NOMO-1 treated with DMSO at 0.1 percent for 48 hours (cell line): ENCODE results near the gene MST1.

Source experiments
- DNase-seq: peaks from one replicate; lab custom pipeline; 2025; ENCODE audit not compliant: unreplicated experiment; lab: John Stamatoyannopoulos, UW

The MST1 gene

DNA sequence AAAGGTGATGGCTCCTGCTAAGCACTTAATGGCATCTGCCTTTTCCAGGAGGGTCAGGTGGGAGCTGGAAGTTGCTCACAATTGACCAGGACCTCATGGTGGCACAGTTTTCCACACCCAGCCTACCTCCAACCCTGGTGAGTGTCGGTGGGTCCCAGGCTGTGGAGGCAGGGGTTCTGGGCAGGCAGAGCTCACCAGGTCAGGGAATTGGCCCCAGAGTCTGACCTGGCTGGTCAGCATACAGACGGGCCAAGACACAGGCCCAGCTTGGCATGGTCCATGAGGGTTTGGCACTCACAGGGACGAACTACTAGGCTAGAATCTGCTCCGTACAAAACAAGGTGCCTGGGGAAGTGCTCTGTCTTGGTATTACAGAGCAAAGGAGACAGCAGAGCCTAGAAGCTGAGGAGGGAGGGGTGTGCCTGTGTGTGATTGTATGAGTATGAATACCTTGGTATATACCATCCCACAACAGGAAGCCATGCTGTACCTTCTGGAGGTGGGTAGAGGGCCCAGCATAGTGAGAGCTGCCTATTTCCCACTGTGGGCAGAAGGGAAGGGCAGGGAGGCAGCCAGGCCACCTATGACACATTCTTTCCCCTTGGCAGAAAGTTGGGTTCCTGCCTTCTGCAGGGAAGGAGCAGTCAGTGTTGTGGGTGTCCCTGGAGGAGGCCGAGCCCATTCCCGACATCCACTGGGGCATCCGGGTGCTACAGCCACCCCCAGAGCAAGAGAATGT is 8.6 kb downstream of the MST1 start:
- DNase-seq: no peak

GRCh38 chr3:49675912-49676311 is 13.4 kb downstream of the MST1 start:
- DNase-seq: no peak

GRCh38 chr3:49674497-49674983 is 14.7 kb downstream of the MST1 start:
- no peak for DNase-seq

- DNase-seq: no peak
Measured at GRCh38 chr3:49673715-49674496, 15.4 kb downstream of the MST1 start, which contains the start of gene APEH. TSS of gene APEH (plus strand) at chr3:49674351. CDS start at chr3:49674402, 51 bp downstream.

- DNase-seq: no peak
Measured at GRCh38 chr3:49673121-49673714, 16.1 kb downstream of the MST1 start.

GRCh38 chr3:49671291-49672288 is 17.7 kb downstream of the MST1 start:
- no peak for DNase-seq

GRCh38 chr3:49670940-49671290 is 18.4 kb downstream of the MST1 start:
- DNase-seq: no peak

- no peak for DNase-seq
Measured at GRCh38 chr3:49669352-49669751, 19.9 kb downstream of the MST1 start.

DNA sequence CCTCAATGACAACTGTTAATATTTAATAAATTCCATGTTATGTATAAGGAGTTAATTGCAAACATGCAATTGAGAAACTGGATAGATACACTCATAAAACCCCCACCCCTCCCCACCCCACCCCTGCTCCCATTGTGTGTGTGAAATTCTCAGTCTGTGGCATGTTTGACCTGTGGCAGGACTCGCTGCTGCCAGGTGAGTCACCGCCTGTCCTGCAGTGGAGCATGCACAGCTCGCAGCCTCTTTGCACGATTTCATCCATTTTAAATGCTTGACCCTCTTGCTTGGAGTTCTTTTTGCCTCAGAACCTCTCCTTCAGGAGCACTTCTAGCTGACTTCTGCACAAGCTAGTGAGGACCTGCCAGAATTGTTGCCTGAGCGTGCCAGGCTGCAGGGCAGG is 20.4 kb downstream of the MST1 start:
- no peak for DNase-seq

GRCh38 chr3:49668414-49668797 is 20.9 kb downstream of the MST1 start:
- DNase-seq: no peak

GRCh38 chr3:49667701-49668413 is 21.4 kb downstream of the MST1 start:
- no peak for DNase-seq

GRCh38 chr3:49666592-49666991 is 22.7 kb downstream of the MST1 start:
- DNase-seq: no peak

DNA sequence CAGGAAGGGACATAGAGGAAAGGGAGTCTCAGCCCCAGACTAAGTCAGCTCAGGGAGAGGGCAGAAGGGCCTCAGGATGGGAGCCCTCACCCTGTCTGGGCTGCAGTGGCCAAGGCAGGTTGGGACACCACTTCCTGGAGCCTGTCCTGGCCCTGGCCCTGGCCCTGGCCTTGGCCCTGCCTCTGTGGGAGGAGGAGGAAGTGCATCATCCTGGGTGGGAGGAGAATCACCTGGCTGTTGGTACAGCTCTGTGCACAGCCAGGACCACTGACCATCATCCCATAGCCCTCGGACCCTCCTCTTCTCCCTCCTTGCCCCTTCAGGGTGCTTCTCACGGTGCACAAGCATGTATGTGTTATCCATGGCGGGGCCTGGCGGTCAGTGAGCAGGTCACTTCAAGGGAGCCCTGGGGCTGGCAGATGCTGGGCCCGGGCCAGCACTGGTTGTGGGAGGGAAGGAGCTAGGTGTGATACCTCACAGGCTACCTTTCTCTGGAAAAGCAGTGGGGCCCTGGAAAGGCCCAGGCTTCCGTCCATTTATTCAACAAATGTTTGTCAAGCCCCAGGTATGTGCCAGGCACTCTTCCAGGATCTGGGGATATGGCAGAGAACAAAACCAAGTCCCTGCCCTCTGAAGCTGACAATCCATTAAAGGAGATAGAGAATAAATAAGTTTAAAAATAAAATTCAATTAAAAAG is 23.3 kb downstream of the MST1 start:
- DNase-seq: no peak

DNA sequence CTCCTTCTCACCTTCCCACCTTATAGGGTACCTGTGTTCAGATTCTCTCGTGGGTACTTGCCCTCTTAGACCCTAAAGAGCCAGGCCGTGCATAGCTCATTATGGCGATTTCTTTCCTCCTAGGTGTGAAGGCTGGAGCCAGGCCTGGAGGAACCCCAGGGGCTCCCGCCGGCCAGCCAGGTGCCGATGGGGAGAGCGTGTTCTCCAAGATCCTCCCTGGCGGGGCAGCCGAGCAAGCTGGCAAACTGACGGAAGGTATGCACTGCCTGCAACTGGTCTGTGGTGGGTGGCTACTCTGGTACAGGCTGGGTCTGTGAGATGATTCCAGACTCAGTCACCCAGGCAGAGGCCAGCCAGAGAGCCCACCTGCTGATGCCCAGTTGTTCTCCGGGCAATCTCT is 25.0 kb downstream of the MST1 start:
- no peak for DNase-seq

DNA sequence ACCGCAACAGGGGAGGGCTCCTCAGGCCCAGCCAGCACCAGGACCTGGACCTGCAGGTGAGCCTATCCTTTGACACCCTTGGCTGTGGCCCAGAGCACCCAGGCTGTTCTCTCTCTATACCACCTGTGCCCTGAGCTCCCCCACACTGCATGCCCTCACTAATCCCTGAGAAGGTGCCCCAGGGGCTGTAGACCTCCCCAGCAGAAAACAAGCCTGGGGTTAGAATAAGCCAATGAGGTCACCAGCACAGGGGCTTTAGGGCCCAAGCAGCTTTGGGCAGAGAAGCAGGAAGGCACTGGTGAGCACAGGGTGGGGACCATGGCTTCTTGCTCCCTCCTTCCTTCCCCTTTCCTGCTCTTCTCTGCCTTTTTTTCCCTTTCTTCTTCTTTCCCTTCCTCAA is 25.4 kb downstream of the MST1 start:
- DNase-seq: no peak

GRCh38 chr3:49662720-49663413 is 26.4 kb downstream of the MST1 start:
- no peak for DNase-seq

- DNase-seq: no peak
Measured at GRCh38 chr3:49662021-49662420, 27.3 kb downstream of the MST1 start.

- DNase-seq: no peak
Measured at GRCh38 chr3:49661281-49661680, 28.0 kb downstream of the MST1 start.

- no peak for DNase-seq
Measured at GRCh38 chr3:49659756-49660155, 29.5 kb downstream of the MST1 start.
